MG63 (cell line): ENCODE data around the gene COL16A1. TPM values are rescaled to one million over a fixed set of nuclear protein-coding genes. Genes with fewer than 3 reads are reported as not detected.
A peak's percentile ranks its signal among the peaks of the same experiment; 100 is the strongest.

ENCODE experiments used
- DNase-seq: peaks from one replicate; pipeline ENCODE4 v3.0.0-alpha.2; 2020
- H3K27me3 ChIP-seq: fragments of 250-450 bp; sonication (Bioruptor Pico); 2 replicates; pipeline ENCODE4 v1.5.1; 2020; ENCODE audit warnings: mild to moderate bottlenecking, moderate library complexity
- H3K36me3 ChIP-seq: fragments of 250-450 bp; sonication (Bioruptor Pico); 2 replicates; pipeline ENCODE4 v1.5.1; 2020; ENCODE audit warnings: mild to moderate bottlenecking, moderate library complexity
- H3K4me3 ChIP-seq: fragments of 250-450 bp; sonication (Bioruptor Pico); 2 replicates; pipeline ENCODE4 v1.5.1; 2020; ENCODE audit warnings: mild to moderate bottlenecking, moderate library complexity
- H3K9me3 ChIP-seq: fragments of 250-450 bp; sonication (Bioruptor Pico); 2 replicates; pipeline ENCODE4 v1.5.1; 2020; ENCODE audit warnings: mild to moderate bottlenecking, moderate library complexity
- total RNA-seq: library from RNA; depleted of rRNA; stranded (reverse); fragments of >200 nt; shearing (Covaris generic); gene quantifications from 2 replicates; pipeline ENCODE4 v1.2.3, GENCODE V29; 2014; ENCODE audit warnings: low replicate concordance

Gene COL16A1
- total RNA-seq, 1 experiment from 2014 or later, result 156 TPM

- H3K27me3 ChIP-seq, result no peaks in the 10 kb centered on the region
- DNase-seq, result no peak
- H3K9me3 ChIP-seq, result no peaks in the 10 kb centered on the region
- H3K4me3 ChIP-seq, result no peak overlapping the region
- peaks cover 19% of the 10 kb centered on the region for H3K36me3 ChIP-seq
Observed at GRCh38 chr1:31652891-31653499, 50.8 kb downstream of the COL16A1 start.

- Histone ChIP-seq H3K4me3 (no peak overlapping the region), H3K36me3 (peaks cover 18% of the 10 kb centered on the region), H3K9me3 (no peaks in the 10 kb centered on the region), H3K27me3 (no peaks in the 10 kb centered on the region)
- no peak for DNase-seq
Observed at GRCh38 chr1:31651766-31652165, 52.1 kb downstream of the COL16A1 start.

GRCh38 chr1:31651089-31651420, 52.8 kb downstream of the COL16A1 start:
- Histone ChIP-seq H3K9me3 (no peaks in the 10 kb centered on the region), H3K36me3 (peaks cover 15% of the 10 kb centered on the region), H3K27me3 (no peaks in the 10 kb centered on the region), H3K4me3 (no peak overlapping the region)
- no peak for DNase-seq

GRCh38 chr1:31650161-31651088, 53.4 kb downstream of the COL16A1 start:
- Histone ChIP-seq H3K9me3 (no peaks in the 10 kb centered on the region), H3K27me3 (no peaks in the 10 kb centered on the region), H3K4me3 (no peak overlapping the region), H3K36me3 (peaks cover 10% of the 10 kb centered on the region)
- no peak for DNase-seq

- Histone ChIP-seq H3K9me3 (no peaks in the 10 kb centered on the region), H3K4me3 (no peak overlapping the region), H3K27me3 (no peaks in the 10 kb centered on the region), H3K36me3 (peaks cover 10% of the 10 kb centered on the region)
- DNase-seq, result no peak
Observed at GRCh38 chr1:31648641-31649357, 55.0 kb downstream of the COL16A1 start.

GRCh38 chr1:31648190-31648589, 55.6 kb downstream of the COL16A1 start:
- no peaks in the 10 kb centered on the region for H3K9me3 ChIP-seq
- H3K27me3 ChIP-seq, result no peaks in the 10 kb centered on the region
- H3K36me3 ChIP-seq, result peaks cover 10% of the 10 kb centered on the region
- no peak for DNase-seq
- no peak overlapping the region for H3K4me3 ChIP-seq

- no peak for DNase-seq
- Histone ChIP-seq H3K27me3 (no peaks in the 10 kb centered on the region), H3K4me3 (no peak overlapping the region), H3K9me3 (no peaks in the 10 kb centered on the region), H3K36me3 (peaks cover 8% of the 10 kb centered on the region)
Observed at GRCh38 chr1:31647106-31647505, 56.7 kb downstream of the COL16A1 start.

GRCh38 chr1:31646259-31646960, 57.4 kb downstream of the COL16A1 start:
- no peak overlapping the region for H3K4me3 ChIP-seq
- no peak for DNase-seq
- H3K36me3 ChIP-seq, result peaks cover 8% of the 10 kb centered on the region
- no peaks in the 10 kb centered on the region for H3K27me3 ChIP-seq
- no peaks in the 10 kb centered on the region for H3K9me3 ChIP-seq

- Histone ChIP-seq H3K4me3 (peak overlapping the region; percentile 95), H3K36me3 (peaks cover 8% of the 10 kb centered on the region), H3K9me3 (no peaks in the 10 kb centered on the region), H3K27me3 (no peaks in the 10 kb centered on the region)
- DNase-seq, result no peak
Observed at GRCh38 chr1:31645274-31645568, 58.6 kb downstream of the COL16A1 start.

- DNase-seq, result peak; percentile 99
- Histone ChIP-seq H3K9me3 (no peaks in the 10 kb centered on the region), H3K36me3 (peaks cover 8% of the 10 kb centered on the region), H3K27me3 (no peaks in the 10 kb centered on the region), H3K4me3 (peak within 1 kb of the TSS; percentile 95)
Observed at GRCh38 chr1:31644560-31645273, 59.1 kb downstream of the COL16A1 start, which contains the start of gene PEF1. Gene PEF1, minus strand, starts transcription at chr1:31644876. Its CDS starts 12 bp downstream, at chr1:31644864.

- no peaks in the 10 kb centered on the region for H3K27me3 ChIP-seq
- H3K9me3 ChIP-seq, result no peaks in the 10 kb centered on the region
- peak overlapping the region; percentile 95 for H3K4me3 ChIP-seq
- peaks cover 8% of the 10 kb centered on the region for H3K36me3 ChIP-seq
- no peak for DNase-seq
Observed at GRCh38 chr1:31643976-31644559, 59.7 kb downstream of the COL16A1 start.

- Histone ChIP-seq H3K36me3 (peaks cover 13% of the 10 kb centered on the region), H3K9me3 (no peaks in the 10 kb centered on the region), H3K4me3 (no peak overlapping the region), H3K27me3 (no peaks in the 10 kb centered on the region)
- DNase-seq, result no peak
Observed at GRCh38 chr1:31642897-31643296, 60.9 kb downstream of the COL16A1 start.

- H3K27me3 ChIP-seq, result no peaks in the 10 kb centered on the region
- peaks cover 13% of the 10 kb centered on the region for H3K36me3 ChIP-seq
- no peak overlapping the region for H3K4me3 ChIP-seq
- DNase-seq, result no peak
- no peaks in the 10 kb centered on the region for H3K9me3 ChIP-seq
Observed at GRCh38 chr1:31642366-31642765, 61.5 kb downstream of the COL16A1 start.

- Histone ChIP-seq H3K9me3 (no peaks in the 10 kb centered on the region), H3K4me3 (no peak overlapping the region), H3K27me3 (no peaks in the 10 kb centered on the region), H3K36me3 (peaks cover 13% of the 10 kb centered on the region)
- DNase-seq, result no peak
Observed at GRCh38 chr1:31640964-31641363, 62.9 kb downstream of the COL16A1 start.

GRCh38 chr1:31640179-31640578, 63.6 kb downstream of the COL16A1 start:
- DNase-seq, result no peak
- H3K9me3 ChIP-seq, result no peaks in the 10 kb centered on the region
- no peak overlapping the region for H3K4me3 ChIP-seq
- no peaks in the 10 kb centered on the region for H3K27me3 ChIP-seq
- H3K36me3 ChIP-seq, result peaks cover 13% of the 10 kb centered on the region

- Histone ChIP-seq H3K4me3 (no peak overlapping the region), H3K9me3 (no peaks in the 10 kb centered on the region), H3K27me3 (no peaks in the 10 kb centered on the region), H3K36me3 (peaks cover 13% of the 10 kb centered on the region)
- DNase-seq, result no peak
Observed at GRCh38 chr1:31639543-31639942, 64.3 kb downstream of the COL16A1 start.
